GM19043 (cell line): ENCODE results near the gene ADAMTS7.
A peak's percentile ranks its signal among the peaks of the same experiment; 100 is the strongest.
"Not testable (repeated sequence)": the region's sequence is repeated elsewhere in the genome, so short reads cannot be mapped to it uniquely, and the experiment has no call there.

Experiments
- ATAC-seq: cut with Tn5 transposase; IDR thresholded peaks from one replicate; pipeline ENCODE4 v1.9.1; 2021; ENCODE audit warnings: low read depth; ENCODE audit not compliant: unreplicated experiment

ADAMTS7 gene, protein sequence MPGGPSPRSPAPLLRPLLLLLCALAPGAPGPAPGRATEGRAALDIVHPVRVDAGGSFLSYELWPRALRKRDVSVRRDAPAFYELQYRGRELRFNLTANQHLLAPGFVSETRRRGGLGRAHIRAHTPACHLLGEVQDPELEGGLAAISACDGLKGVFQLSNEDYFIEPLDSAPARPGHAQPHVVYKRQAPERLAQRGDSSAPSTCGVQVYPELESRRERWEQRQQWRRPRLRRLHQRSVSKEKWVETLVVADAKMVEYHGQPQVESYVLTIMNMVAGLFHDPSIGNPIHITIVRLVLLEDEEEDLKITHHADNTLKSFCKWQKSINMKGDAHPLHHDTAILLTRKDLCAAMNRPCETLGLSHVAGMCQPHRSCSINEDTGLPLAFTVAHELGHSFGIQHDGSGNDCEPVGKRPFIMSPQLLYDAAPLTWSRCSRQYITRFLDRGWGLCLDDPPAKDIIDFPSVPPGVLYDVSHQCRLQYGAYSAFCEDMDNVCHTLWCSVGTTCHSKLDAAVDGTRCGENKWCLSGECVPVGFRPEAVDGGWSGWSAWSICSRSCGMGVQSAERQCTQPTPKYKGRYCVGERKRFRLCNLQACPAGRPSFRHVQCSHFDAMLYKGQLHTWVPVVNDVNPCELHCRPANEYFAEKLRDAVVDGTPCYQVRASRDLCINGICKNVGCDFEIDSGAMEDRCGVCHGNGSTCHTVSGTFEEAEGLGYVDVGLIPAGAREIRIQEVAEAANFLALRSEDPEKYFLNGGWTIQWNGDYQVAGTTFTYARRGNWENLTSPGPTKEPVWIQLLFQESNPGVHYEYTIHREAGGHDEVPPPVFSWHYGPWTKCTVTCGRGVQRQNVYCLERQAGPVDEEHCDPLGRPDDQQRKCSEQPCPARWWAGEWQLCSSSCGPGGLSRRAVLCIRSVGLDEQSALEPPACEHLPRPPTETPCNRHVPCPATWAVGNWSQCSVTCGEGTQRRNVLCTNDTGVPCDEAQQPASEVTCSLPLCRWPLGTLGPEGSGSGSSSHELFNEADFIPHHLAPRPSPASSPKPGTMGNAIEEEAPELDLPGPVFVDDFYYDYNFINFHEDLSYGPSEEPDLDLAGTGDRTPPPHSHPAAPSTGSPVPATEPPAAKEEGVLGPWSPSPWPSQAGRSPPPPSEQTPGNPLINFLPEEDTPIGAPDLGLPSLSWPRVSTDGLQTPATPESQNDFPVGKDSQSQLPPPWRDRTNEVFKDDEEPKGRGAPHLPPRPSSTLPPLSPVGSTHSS (N-terminal part only)

DNA sequence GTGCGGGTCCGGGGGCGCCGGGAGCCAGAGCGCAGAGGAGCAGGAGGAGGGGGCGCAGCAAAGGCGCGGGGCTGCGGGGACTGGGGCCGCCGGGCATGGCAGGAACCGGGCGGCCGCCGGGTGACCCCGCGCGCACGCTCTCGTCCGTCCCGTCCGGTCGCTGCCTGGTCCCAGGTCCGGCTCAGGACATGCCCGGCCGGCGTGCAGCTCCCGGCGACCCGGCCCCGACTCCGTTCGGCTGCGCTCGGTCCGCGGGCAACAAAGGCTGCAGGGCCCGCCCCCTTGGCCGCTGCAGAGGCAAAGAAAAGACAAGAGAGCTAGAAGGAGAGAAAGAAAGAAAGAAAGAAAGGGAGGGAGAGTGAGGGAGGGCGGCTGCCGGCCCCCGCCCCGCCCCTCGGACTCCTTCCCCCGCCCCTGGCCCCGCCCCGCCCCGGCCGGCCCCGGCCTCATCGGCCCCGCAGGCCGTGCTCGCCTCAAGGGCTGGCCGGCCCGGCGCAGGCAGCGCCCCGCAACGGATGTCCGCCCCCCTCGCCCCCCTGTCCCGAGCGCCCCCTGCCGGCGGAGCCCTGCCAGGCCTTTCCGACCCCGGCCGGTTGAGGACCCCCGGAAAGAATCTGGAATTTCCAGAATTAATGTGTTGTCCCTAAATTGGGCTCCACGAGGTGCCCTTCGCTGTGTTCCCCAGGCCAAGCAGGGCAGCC is at the start of gene ADAMTS7:
Gene ADAMTS7, minus strand, starts transcription at position 341 of the 701 bp plus-strand sequence. Its CDS starts 244 bp downstream, at position 97.
- ATAC-seq = peak; percentile 67

DNA sequence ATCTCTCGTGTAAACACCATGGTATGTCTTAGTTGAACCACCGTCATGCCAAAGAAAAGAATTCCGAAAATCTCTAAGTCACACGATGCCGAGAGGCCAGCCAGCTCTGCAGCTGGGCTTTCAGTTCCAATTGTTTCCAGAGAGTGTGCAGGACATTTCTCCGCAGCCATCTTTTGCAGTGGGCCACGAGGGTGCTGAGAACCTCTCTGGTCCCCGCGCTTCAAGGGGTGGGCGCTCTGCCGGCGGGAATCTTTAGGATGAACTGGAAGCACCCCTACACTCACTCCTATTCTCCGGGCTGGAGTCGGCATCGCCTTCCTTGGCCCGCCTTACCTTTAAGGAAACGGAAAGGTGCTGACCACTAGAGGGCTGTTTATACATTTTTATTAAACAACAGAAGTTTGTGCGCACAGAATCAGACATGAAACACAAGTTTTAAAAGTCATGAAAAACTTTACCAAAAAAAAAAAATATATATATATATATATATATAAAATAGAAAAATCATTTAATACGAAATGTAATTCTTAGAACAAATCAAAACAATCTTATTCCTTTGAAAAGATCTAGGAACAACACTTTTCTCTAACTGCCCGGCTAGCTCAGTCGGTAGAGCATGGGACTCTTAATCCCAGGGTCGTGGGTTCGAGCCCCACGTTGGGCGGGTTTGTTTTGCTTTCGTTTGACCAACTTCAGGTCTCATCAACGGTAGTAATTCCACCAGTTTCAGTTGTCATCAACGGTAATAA is 48.9 kb upstream of the ADAMTS7 start:
- ATAC-seq = peak; percentile 75

DNA sequence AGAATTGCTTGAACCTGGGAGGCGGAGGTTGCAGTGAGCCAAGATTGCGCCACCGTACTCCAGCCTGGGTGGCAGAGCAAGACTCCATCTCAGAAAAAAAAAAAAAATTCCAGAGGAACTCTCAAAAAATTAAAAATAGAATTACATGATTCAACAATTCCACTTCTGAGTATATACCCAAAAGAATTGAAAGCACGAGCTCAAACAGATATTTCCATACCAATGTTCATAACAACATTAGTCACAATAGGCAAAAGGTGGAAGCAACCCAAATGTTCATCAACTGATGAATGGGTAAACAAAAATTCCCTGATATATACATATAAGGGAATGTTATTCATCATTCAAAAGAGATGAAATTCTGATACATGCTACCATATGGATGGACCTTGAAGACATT is 44.5 kb upstream of the ADAMTS7 start:
- ATAC-seq = no peak

DNA sequence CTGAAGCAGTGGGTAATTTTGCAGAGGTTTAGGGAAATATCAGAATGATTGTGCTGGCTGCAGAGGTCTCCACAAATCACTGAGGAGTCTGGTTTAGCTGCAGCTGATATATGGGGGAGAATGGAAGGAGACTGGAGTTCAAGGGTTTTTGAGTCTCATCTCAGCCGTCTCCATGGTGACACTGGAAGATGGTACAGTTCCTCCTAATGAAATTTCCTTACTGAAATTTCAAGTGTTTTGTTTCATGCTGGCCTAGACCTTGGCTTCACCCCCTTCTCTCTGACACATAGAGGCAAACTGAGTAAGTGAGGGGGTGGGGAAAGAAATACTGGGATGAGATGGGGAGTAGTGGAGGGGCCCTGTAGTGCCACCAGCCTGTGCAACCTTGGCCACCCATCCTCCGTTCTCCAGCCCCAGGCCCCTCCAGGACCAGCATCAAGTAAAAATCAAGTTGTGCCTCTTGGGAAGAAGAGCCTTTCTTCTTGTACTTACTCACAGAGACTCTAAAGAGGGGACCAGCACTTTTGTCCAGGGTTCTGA is 43.6 kb upstream of the ADAMTS7 start:
- ATAC-seq = no peak

DNA sequence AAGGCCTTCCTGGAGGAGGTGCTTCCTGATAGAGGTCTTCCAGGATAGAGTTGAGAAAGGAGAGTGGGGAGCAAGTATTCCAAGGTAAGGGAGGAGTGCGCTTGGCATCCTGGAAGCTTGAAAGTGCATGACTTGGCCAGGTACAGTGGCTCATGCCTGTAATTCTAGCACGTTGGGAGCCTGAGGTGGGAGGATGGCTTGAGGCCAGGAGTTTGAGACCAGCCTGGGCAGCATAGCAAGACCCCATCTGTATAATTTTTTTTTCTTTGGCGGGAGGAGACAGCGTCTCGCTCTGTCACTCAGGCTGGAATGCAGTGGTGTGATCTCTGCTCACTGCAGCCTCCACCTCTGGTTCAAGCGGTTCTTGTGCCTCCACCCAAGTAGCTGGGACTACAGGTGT is 42.2 kb upstream of the ADAMTS7 start:
- ATAC-seq = no peak

DNA sequence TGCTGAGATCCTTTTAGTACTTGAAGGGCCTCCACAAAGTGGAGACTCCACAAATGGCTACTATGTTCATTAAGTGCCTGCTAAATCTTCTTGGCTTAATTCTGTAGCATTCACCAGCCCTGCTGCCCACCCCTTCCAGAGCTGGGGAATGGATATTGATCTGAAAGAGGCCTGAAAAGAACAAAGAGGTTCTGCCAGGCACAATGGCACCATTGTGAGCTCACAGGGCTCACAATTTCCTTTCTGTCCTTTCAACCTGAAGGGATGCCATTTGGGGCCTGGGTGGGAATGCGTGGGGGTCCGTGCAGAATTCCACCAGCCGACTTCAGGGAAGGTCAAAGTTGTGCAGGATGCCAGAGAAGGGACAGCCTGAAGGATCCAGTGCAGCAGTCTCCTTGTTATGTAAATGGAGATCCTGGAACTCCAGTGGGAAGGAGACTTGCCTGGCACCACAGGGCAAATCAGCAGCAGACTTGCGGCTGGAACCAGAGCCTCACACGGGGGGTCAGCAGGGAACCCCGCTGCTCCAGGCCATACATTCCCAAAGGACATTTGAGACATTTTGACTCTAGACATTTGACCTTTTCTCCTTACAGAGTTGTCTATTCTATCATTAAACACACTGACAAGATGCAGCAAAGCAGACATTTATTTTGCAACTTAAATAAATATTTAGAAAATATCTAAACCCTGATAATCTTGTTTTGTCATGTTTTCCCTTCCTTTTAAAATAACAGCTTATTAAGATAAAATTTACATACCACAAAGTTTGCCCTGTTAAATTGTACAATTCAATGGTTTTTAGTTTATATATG is 39.9 kb upstream of the ADAMTS7 start:
- no peak for ATAC-seq

DNA sequence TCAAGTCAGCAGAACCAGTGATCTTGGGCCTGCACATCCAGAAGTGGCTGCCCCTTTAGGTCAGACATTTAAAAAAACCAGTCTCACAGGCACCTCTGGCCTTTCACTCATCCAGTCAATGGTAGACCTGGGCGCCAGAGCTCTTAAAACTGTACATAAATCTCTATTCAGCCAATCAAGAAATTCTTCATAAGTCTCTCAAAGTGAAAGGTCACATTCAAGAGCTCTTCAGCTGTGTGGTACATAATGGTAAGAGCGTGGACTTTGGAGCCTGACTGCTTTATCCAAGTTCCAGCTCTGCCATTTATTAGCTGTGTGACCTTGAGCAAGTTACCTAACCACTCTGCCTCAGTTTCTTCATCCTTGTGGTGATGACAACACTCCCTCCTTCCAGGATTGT is 39.1 kb upstream of the ADAMTS7 start:
- no peak for ATAC-seq

DNA sequence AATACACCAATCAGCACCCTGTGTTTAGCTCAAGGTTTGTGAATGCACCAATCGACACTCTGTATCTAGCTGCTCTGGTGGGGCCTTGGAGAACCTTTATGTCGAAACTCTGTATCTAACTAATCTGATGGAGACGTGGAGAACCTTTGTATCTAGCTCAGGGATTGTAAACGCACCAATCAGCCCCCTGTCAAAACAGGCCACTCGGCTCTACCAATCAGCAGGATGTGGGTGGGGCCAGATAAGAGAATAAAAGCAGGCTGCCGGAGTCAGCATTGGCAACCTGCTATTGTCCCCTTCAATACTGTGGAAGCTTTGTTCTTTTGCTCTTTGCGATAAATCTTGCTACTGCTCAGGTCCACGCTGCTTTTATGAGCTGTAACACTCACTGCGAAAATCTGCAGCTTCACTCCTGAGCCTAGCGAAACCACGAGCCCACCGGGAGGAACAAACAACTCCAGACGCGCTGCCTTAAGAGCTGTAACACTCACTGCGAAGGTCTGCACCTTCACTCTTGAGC is 36.2 kb upstream of the ADAMTS7 start:
- not testable (repeated sequence) for ATAC-seq

DNA sequence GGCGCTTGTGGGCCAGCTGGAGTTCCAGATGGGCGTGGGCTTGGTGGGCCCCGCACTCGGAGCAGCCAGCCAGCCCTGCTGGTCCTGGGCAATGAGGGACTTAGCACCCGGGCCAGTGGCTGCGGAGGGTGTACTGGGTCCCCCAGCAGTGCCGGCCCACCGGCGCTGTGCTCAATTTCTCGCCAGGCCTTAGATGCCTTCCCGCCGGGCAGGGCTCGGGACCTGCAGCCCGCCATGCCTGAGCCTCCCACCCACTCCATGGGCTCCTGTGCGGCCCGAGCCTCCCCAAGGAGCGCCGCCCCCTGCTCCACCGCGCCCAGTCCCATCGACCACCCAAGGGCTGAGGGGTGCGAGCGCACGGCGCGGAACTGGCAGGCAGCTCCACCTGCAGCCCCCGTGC is 35.6 kb upstream of the ADAMTS7 start:
- not testable (repeated sequence) for ATAC-seq

DNA sequence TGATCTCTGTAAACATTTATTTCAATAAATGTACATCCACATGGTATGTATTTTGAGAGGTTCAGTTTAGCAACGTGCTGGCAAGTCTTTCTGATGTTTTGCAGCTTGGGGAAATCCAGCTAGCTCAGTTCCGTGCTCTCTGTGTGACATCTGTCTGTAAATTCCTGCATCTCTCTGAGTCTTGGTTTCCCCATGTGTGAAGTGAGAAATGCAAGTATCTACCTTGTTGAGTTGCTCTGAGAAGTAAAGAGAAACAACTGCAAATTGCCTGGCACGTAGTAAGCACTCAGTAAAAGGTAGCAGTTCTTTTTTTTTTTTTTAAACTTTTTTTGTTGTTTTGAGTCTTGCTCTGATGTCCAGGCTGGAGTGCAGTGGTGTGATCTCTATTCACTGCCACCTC is 31.3 kb upstream of the ADAMTS7 start:
- no peak for ATAC-seq

DNA sequence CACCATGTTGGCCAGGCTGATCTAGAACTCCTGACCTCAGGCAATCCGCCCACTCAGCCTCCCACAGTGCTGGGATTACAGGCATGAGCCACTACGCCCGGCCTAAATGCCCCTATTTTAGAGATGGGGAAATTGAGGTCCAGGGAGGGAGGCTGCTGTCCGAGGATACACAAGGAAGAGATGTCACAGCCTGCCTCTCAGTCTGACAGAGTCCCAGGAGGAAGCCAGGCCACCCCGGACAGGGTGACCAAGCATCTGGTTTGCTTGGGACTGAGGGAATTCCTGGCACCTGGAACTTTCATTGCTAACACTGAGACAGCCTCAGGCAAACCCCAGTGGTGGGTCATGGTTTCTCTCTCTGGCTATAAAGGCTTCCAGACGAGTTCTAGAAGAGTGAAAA is 30.6 kb upstream of the ADAMTS7 start:
- no peak for ATAC-seq

DNA sequence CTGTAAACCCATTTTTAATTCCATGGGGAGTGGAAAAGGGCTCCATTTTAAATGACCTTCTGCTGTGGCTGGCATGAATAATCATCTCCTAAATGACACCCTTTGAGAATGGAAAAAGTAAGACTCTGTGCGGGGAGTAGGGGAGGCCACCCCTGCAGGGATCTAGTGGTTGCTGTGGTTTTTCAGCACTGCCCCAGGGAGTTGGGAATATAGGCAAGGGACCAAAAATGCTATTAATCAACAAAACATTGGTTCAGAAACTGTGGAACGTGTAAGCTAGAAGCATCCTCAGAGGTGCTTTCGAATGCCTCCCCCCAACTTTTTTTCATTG is 30.1 kb upstream of the ADAMTS7 start:
- ATAC-seq = no peak

DNA sequence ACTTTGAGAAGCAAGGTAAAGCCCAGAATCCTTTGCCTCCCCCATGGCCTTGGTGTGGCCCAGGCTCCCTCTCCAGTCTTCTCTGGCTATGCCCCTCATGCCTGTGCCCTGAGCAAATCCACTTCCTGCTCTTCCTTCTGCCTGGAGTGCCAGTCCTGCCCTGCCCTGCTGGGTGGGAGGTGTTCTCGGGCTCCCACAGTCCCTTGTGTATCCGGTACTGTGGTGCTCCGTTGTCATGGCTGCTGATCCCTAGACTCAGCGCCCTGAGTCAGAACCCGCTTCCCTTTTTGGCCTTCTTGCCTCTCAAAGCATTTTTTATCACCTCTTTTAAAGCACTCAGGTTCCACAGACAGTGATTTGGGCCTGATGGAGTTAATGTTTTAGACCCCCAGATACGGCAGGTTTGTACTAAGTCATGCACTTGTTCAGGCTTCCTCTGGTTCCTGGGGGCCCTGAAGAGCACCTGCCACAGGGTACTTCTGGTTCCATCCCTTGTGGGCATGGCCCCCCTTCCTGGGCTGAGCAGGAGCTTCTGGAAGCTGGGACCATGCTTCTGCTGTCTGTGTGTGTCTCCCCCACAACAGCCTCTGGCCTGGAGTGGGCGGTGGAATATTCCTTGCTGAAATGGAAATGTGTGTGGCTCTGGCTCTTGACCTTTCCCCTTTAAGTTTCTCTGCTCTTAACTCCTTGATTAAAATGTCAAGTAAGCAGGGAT is 29.6 kb upstream of the ADAMTS7 start:
- ATAC-seq = no peak

DNA sequence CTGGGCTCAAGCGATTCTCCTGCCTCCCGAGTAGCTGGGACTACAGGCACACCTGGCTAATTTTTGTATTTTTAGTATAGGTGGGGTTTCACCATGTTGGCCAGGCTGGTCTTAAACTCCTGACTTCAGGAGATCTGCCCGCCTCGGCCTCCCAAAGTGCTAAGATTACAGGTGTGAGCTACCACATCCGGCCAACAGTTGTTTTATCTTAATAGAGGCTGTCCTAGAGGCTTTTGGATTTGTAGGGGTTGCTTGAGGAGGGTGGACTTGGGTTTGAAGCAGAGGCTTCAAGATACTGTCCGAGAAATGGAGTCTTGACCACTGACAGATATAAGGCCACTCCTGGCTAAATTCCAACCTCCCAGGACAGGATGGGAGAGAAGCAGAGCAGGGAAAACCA is 27.9 kb upstream of the ADAMTS7 start:
- not testable (repeated sequence) for ATAC-seq

DNA sequence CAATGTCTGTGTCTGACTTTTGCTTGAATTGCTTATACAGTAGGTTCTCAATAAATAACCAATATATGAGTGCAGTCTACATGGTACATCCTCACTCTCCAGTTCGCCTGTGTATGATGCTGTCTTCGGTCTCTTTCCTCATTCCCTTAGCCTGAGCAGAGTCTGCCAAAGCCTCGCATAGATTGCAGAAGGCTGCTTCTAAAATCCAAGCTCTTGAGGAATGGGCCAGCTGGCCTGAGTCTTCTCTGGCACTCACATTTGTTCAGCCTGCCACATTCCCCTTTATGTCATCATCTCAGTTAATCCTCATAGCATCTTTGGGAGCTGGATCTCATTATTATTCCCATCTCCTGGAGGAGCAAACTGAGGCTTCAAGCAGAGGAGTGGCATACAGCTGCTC is 27.2 kb upstream of the ADAMTS7 start:
- ATAC-seq = no peak

DNA sequence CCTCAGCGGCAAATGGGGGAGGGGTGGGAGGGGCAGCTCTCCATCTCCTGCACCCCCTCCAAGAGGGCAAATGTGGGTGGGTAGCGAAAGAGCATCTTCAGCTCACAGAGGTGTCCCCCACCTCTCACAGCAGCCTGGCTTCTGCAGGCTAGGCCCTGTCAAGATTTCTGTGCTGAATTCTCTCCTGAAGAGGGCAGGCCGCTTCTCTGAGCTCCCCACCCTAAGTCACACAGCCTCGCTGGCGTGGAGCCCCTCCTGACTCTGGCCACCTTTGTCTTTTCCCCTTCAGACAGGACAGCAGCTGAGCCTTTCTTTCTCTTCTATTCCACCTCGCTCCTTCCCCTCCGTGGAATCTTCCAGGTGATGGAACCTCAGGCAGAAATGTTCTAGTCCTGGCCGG is 26.3 kb upstream of the ADAMTS7 start:
- ATAC-seq = no peak

DNA sequence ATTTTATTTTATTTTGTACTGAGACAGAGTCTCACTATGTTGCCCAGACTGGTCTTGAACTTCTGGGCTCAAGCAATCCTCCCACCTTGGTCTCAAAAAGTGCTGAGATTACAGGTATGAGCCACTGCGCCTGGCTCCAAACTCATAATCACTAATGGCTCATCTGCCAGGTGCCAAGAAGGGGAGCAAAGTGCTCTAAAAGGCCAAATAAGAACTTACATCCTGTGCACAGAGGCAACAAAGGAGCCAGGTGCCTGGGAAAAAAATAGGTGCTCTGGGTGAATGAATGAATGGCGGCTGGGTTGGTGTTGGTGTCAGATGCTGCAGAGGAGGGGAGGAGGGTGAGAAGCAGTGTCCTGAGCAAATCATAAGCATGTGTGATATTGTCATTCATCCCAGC is 25.9 kb upstream of the ADAMTS7 start:
- ATAC-seq = no peak

DNA sequence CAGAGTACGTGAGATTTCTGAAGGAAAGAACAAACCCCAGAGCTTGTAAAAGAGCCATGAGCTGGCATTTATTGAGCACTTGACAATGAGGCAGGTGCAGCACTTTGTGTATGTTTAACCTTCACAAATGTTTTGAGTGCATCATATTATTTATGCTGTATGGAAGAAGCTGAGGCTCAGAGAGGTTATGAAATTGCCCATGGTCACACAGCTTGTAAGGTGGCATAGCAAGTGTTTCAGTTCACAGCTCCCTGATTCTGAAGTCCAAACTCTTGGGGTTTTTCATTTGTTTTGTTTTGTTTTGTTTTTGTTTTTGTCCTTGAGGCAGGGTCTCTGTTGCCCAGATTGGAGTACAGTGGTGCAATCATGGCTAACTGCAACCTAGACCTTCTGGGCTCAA is 25.1 kb upstream of the ADAMTS7 start:
- no peak for ATAC-seq
